ENCODE results near the gene DPH7.
"Not testable (repeated sequence)": the region's sequence is repeated elsewhere in the genome, so short reads cannot be mapped to it uniquely, and the experiment has no call there.

DPH7 gene

DNA sequence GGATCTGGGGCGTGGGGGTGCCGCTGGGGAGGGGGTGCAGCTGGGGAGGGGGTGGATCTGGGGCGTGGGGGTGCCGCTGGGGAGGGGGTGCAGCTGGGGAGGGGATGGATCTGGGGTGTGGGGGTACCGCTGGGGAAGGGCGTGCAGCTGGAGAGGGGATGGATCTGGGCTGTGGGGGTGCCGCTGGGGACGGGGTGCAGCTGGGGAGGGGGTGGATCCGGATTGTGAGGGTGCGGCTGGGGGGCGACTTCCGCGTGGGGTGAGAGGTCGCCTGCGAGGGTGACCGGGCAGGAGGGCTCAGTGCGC is 27.8 kb downstream of the DPH7 start:
- in situ Hi-C loops (cut with HindIII; ENCODE audit: low sequenced_read_pairs), result not testable (repeated sequence)

DNA sequence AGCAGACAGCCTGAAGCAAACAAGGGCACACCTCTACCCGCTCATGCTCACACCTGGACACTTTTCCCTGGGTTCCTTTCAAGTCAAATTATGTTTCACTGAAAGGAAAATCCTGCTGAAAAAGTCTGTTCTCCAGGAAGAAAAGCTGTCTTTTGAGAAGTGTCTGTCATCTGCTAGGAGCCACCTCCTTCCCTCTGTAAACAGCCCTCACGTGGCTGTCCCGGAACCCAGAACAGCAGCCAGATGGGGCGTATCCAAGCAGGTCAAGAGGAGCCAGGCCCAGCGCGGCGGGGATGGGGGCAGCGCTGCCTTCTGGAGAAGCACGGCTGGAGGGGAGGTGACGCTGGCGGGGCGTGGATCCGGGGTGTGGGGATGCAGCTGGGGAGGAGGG is 28.5 kb downstream of the DPH7 start, which contains the start of gene PNPLA7:
TSS of gene PNPLA7 (minus strand) at position 172 of the 391 bp plus-strand sequence. CDS start 205 bp downstream, outside the sequence.
- in situ Hi-C loops (cut with HindIII; ENCODE audit: low sequenced_read_pairs), result no loop called here

GRCh38 chr9:137547687-137548543 is 30.8 kb downstream of the DPH7 start:
- in situ Hi-C loops (cut with HindIII; ENCODE audit: low sequenced_read_pairs), result no loop called here

- in situ Hi-C loops (cut with HindIII; ENCODE audit: low sequenced_read_pairs), result no loop called here
These were observed 33.6 kb downstream of the DPH7 start for GRCh38 chr9:137545123-137545522.

- in situ Hi-C loops (cut with HindIII; ENCODE audit: low sequenced_read_pairs), result no loop called here
These were observed 34.5 kb downstream of the DPH7 start for GRCh38 chr9:137544176-137544760.

- in situ Hi-C loops (cut with HindIII; ENCODE audit: low sequenced_read_pairs), result no loop called here
These were observed 35.3 kb downstream of the DPH7 start for GRCh38 chr9:137543237-137543963.

- in situ Hi-C loops (cut with HindIII; ENCODE audit: low sequenced_read_pairs), result no loop called here
These were observed 36.2 kb downstream of the DPH7 start for GRCh38 chr9:137542486-137542885.

DNA sequence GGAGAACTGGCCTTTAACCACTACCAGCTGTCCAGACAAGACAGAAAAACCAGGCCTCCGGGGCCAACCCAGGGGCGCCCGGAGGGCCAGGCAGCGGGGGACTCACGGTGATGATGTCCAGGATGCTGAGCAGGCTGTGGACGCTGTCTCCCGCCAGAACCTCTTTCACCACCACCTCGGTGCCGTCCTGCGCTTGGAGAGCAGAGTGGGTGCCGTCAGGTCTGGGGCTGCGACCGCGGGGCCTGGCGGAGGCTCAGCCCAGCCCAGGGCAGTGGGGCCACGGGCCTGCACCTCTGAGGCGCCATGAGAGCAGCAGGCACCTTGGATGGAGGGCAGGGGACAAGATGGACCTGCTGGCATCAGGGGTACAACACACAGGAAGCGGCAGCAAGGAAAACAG is 38.2 kb downstream of the DPH7 start:
- in situ Hi-C loops (cut with HindIII; ENCODE audit: low sequenced_read_pairs), result no loop called here

DNA sequence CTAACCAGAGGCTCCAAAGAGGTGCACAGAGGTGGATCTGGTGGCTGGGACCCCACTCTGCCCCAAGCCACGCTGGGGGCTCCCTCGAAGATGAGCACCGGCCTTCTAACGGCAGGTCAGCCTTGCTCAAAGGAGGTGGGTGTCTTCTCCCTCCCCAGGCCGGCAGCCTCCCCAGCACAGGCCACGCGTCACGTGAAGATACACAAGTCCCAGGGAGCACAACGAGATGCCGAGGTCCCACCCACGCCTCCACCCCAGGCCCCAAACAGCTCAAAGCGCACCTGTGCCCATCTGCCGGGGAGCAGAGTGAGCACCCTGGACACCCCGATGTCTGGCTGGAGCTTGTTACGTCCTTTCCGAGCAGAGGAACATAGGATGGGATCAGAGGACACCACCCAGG is 40.7 kb downstream of the DPH7 start:
- in situ Hi-C loops (cut with HindIII; ENCODE audit: low sequenced_read_pairs), result no loop called here

- in situ Hi-C loops (cut with HindIII; ENCODE audit: low sequenced_read_pairs), result not testable (repeated sequence)
These were observed 42.1 kb downstream of the DPH7 start for GRCh38 chr9:137536594-137537131.

GRCh38 chr9:137535120-137535428 is 43.7 kb downstream of the DPH7 start:
- in situ Hi-C loops (cut with HindIII; ENCODE audit: low sequenced_read_pairs), result no loop called here

GRCh38 chr9:137534256-137535119 is 44.2 kb downstream of the DPH7 start:
- in situ Hi-C loops (cut with HindIII; ENCODE audit: low sequenced_read_pairs), result no loop called here

DNA sequence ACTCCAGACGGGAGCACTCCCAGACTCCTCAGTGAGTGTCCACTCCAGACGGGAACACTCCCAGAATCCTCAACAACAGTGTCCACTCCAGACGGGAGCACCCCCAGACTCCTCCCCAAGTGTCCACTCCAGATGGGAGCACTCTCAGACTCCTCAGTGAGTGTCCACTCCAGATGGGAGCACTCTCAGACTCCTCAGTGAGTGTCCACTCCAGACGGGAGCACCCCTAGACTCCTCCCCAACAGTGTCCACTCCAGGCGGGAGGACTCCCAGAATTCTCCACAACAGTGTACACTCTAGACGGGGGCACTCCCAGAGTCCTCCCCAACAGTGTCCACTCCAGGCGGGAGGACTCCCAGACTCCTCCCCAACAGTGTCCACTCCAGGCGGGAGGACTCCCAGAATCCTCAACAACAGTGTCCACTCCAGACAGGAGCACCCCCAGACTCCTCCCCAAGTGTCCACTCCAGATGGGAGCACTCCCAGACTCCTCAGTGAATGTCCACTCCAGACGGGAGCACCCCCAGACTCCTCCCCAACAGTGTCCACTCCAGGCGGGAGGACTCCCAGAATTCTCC is 45.7 kb downstream of the DPH7 start:
- in situ Hi-C loops (cut with HindIII; ENCODE audit: low sequenced_read_pairs), result not testable (repeated sequence)

- in situ Hi-C loops (cut with HindIII; ENCODE audit: low sequenced_read_pairs), result no loop called here
These were observed 47.5 kb downstream of the DPH7 start for GRCh38 chr9:137531099-137531765.

- in situ Hi-C loops (cut with HindIII; ENCODE audit: low sequenced_read_pairs), result no loop called here
These were observed 48.4 kb downstream of the DPH7 start for GRCh38 chr9:137530331-137530730.

GRCh38 chr9:137524981-137525317 is 53.8 kb downstream of the DPH7 start:
- in situ Hi-C loops (cut with HindIII; ENCODE audit: low sequenced_read_pairs), result no loop called here

DNA sequence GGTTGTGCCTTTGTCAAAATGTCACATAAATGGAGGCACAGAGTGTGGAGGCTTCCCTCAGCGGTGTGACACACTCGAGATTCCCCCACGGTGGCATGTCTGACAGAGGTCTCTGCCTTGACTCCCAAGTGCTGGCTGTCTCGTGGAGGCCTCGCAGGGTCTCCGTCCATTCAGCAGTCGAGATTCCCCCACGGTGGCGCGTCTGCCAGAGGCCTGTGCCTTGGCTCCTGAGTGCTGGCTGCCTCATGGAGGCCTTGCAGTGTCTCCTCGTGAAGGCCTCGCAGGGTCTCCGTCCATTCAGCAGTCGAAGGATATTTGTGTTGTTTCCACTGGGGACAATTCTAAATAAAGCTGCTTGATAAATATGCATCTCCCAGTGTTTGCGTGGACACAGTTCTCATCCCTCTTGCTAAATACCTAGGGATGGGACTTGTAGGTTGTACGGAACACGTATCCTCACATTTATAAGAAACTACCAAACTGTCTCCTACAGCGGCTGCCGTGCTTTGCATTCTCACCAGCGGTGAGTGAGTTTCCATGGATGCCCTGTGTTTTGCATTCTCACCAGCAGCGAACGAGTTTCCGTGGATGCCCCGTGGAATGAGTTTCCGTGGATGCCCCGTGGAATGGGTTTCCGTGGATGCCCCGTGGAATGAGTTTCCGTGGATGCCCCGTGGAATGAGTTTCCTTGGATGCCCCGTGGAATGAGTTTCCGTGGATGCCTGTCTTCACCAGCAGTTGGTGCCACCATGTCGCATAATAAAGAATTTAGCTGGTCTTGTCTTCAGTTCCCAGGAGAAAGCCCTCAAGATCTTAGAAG is 54.4 kb downstream of the DPH7 start:
- in situ Hi-C loops (cut with HindIII; ENCODE audit: low sequenced_read_pairs), result no loop called here

- in situ Hi-C loops (cut with HindIII; ENCODE audit: low sequenced_read_pairs), result no loop called here
These were observed 55.8 kb downstream of the DPH7 start for GRCh38 chr9:137522746-137523455.

Data from DLD1 (cell line).